Parathyroid adenoma (tissue), 2 donors: ENCODE measurements around the gene BCOR.

Experiments
- H2AFZ ChIP-seq: fragments of 300-600 bp; sonication (generic); one replicate; pipeline ENCODE4 v1.7.0; 2017; ENCODE audit warnings: antibody characterized with exemption, mild to moderate bottlenecking
- H3K27ac ChIP-seq: fragments of 300-600 bp; sonication (generic); one replicate; pipeline ENCODE4 v1.7.0; 2017
- H3K27me3 ChIP-seq: fragments of 300-600 bp; sonication (generic); one replicate; pipeline ENCODE4 v1.7.0; 2017; ENCODE audit warnings: low read length; ENCODE audit not compliant: control insufficient read depth, insufficient read depth
- H3K36me3 ChIP-seq: fragments of 300-600 bp; sonication (generic); one replicate; pipeline ENCODE4 v1.7.0; 2017; ENCODE audit warnings: low read length; ENCODE audit not compliant: control insufficient read depth, insufficient read depth
- H3K4me1 ChIP-seq: fragments of 300-600 bp; sonication (generic); one replicate; pipeline ENCODE4 v1.7.0; 2017; ENCODE audit warnings: control low read depth
- H3K4me2 ChIP-seq: fragments of 300-600 bp; sonication (generic); one replicate; pipeline ENCODE4 v1.7.0; 2017; ENCODE audit warnings: low read length
- H3K4me3 ChIP-seq: fragments of 300-600 bp; sonication (generic); one replicate; pipeline ENCODE4 v1.7.0; 2017; ENCODE audit warnings: low read depth, low read length
- H3K79me2 ChIP-seq: fragments of 300-600 bp; sonication (generic); one replicate; pipeline ENCODE4 v1.7.0; 2017; ENCODE audit warnings: control low read depth
- H3K9ac ChIP-seq: fragments of 300-600 bp; sonication (generic); one replicate; pipeline ENCODE4 v1.7.0; 2017; ENCODE audit warnings: mild to moderate bottlenecking
- H3K9me3 ChIP-seq: fragments of 300-600 bp; sonication (generic); one replicate; pipeline ENCODE4 v1.7.0; 2017; ENCODE audit warnings: low read length; ENCODE audit not compliant: control insufficient read depth
- CTCF ChIP-seq: fragments of 300-600 bp; sonication (generic); IDR thresholded peaks from one replicate; pipeline ENCODE4 v1.7.0; 2017; ENCODE audit warnings: antibody characterized with exemption, mild to moderate bottlenecking
- donor health status: primary hyperparathyroidism.

Gene BCOR

GRCh38 chrX:40006106-40007017, 91.4 kb downstream of the BCOR start:
- Histone ChIP-seq H3K27me3 (no peaks in the 10 kb centered on the region), H2AFZ (no peak overlapping the region), H3K9me3 (no peaks in the 10 kb centered on the region), H3K4me3 (no peak overlapping the region), H3K9ac (no peak overlapping the region), H3K4me2 (peak overlapping the region; percentile 31), H3K79me2 (no peaks in the 10 kb centered on the region), H3K4me1 (no peaks in the 10 kb centered on the region), H3K36me3 (no peaks in the 10 kb centered on the region), H3K27ac (no peak overlapping the region)
- no peak for TF ChIP-seq CTCF

- H2AFZ ChIP-seq: peak overlapping the region; percentile 28
- H3K4me2 ChIP-seq: peak overlapping the region; percentile 31
- H3K27me3 ChIP-seq: no peaks in the 10 kb centered on the region
- no peaks in the 10 kb centered on the region for H3K79me2 ChIP-seq
- no peaks in the 10 kb centered on the region for H3K4me1 ChIP-seq
- no peak overlapping the region for H3K4me3 ChIP-seq
- no peaks in the 10 kb centered on the region for H3K9me3 ChIP-seq
- no peak overlapping the region for H3K9ac ChIP-seq
- no peak for TF ChIP-seq CTCF
- no peaks in the 10 kb centered on the region for H3K36me3 ChIP-seq
- H3K27ac ChIP-seq: no peak overlapping the region
Measured at GRCh38 chrX:40005292-40006011, 92.3 kb downstream of the BCOR start.

- Histone ChIP-seq H3K9me3 (no peaks in the 10 kb centered on the region), H3K79me2 (no peaks in the 10 kb centered on the region), H3K4me3 (no peak overlapping the region), H2AFZ (no peak overlapping the region), H3K4me1 (no peaks in the 10 kb centered on the region), H3K9ac (no peak overlapping the region), H3K27me3 (no peaks in the 10 kb centered on the region), H3K27ac (no peak overlapping the region), H3K36me3 (no peaks in the 10 kb centered on the region), H3K4me2 (no peak overlapping the region)
- TF ChIP-seq CTCF: no peak
Measured at GRCh38 chrX:40004921-40005291, 92.9 kb downstream of the BCOR start.

- Histone ChIP-seq H2AFZ (no peak overlapping the region), H3K4me3 (no peak overlapping the region), H3K9ac (no peak overlapping the region), H3K79me2 (no peaks in the 10 kb centered on the region), H3K4me1 (no peaks in the 10 kb centered on the region), H3K27ac (no peak overlapping the region), H3K27me3 (no peaks in the 10 kb centered on the region), H3K9me3 (no peaks in the 10 kb centered on the region), H3K36me3 (no peaks in the 10 kb centered on the region), H3K4me2 (no peak overlapping the region)
- TF ChIP-seq CTCF: no peak
Measured at GRCh38 chrX:40004246-40004535, 93.6 kb downstream of the BCOR start.
